Measurements from ENCODE around the gene PRM3.
"Not testable (repeated sequence)": the region's sequence is repeated elsewhere in the genome, so short reads cannot be mapped to it uniquely, and the experiment has no call there.

PRM3 gene

GRCh38 chr16:11303405-11304138, 30.1 kb upstream of the PRM3 start:
- no peak for DNase-seq

GRCh38 chr16:11302977-11303376, 29.5 kb upstream of the PRM3 start:
- no peak for DNase-seq

- DNase-seq, result no peak
These were observed 28.4 kb upstream of the PRM3 start for GRCh38 chr16:11301645-11302501.

- DNase-seq, result no peak
These were observed 27.1 kb upstream of the PRM3 start for GRCh38 chr16:11300560-11300892.

- no peak for DNase-seq
These were observed 26.6 kb upstream of the PRM3 start for GRCh38 chr16:11299865-11300559.

- not testable (repeated sequence) for DNase-seq
These were observed 25.6 kb upstream of the PRM3 start for GRCh38 chr16:11298950-11299547.

GRCh38 chr16:11298143-11298900, 24.9 kb upstream of the PRM3 start:
- no peak for DNase-seq

- peak; percentile 87 for DNase-seq
These were observed 24.2 kb upstream of the PRM3 start for GRCh38 chr16:11297492-11298142.

GRCh38 chr16:11296706-11297491, 23.5 kb upstream of the PRM3 start:
- no peak for DNase-seq

- DNase-seq, result no peak
These were observed 22.9 kb upstream of the PRM3 start for GRCh38 chr16:11296351-11296705.

GRCh38 chr16:11295672-11296071, 22.2 kb upstream of the PRM3 start:
- no peak for DNase-seq

- no peak for DNase-seq
These were observed 18.8 kb upstream of the PRM3 start for GRCh38 chr16:11292076-11292748.

- no peak for DNase-seq
These were observed 17.8 kb upstream of the PRM3 start for GRCh38 chr16:11291091-11291703.

GRCh38 chr16:11290102-11290893, 16.9 kb upstream of the PRM3 start:
- no peak for DNase-seq

- DNase-seq, result not testable (repeated sequence)
These were observed 16.3 kb upstream of the PRM3 start for GRCh38 chr16:11289696-11290095.

- no peak for DNase-seq
These were observed 15.8 kb upstream of the PRM3 start for GRCh38 chr16:11289202-11289601.

GRCh38 chr16:11285842-11286241, 12.4 kb upstream of the PRM3 start:
- no peak for DNase-seq

- no peak for DNase-seq
These were observed 10.4 kb upstream of the PRM3 start for GRCh38 chr16:11283820-11284248.
